HPDE6-E6E7 (cell line): ENCODE results near the gene PTH2R.
"Not testable (repeated sequence)": the region's sequence is repeated elsewhere in the genome, so short reads cannot be mapped to it uniquely, and the experiment has no call there.

Experiments used
- DNase-seq: peaks from one replicate; pipeline ENCODE4 v3.0.0; 2011; ENCODE audit warnings: missing footprints; ENCODE audit errors: extremely low spot score

The PTH2R gene, protein sequence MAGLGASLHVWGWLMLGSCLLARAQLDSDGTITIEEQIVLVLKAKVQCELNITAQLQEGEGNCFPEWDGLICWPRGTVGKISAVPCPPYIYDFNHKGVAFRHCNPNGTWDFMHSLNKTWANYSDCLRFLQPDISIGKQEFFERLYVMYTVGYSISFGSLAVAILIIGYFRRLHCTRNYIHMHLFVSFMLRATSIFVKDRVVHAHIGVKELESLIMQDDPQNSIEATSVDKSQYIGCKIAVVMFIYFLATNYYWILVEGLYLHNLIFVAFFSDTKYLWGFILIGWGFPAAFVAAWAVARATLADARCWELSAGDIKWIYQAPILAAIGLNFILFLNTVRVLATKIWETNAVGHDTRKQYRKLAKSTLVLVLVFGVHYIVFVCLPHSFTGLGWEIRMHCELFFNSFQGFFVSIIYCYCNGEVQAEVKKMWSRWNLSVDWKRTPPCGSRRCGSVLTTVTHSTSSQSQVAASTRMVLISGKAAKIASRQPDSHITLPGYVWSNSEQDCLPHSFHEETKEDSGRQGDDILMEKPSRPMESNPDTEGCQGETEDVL

GRCh38 chr2:208406474-208407451 lies at the start of gene PTH2R:
PTH2R (plus strand) TSS chr2:208406792; CDS start chr2:208407044, 252 bp downstream.
- no peak for DNase-seq

- DNase-seq, result no peak
These were observed 49.6 kb upstream of the PTH2R start for GRCh38 chr2:208356846-208357574.

GRCh38 chr2:208358758-208359631 lies 47.6 kb upstream of the PTH2R start:
- no peak for DNase-seq

GRCh38 chr2:208359632-208359986 lies 47.0 kb upstream of the PTH2R start:
- no peak for DNase-seq

- DNase-seq, result no peak
These were observed 46.1 kb upstream of the PTH2R start for GRCh38 chr2:208360259-208361076.

DNA sequence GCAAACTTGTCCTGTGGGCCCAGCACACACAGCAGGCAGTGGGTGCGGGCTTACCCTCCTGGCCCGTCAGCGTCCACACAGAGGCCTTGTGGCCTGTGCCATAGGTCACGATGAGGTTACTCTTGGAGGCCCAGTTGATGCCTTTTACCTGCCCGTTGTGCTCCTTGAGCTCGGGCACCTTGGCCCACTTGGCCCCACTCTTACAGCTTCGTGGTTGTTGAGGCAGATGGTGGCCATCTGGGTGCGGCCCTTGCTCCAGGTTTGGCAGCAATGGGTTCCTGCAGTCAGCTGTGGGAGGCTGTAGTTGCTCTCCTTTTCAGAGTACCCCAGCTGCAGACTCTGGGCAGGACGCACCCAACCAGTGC lies 45.5 kb upstream of the PTH2R start:
- no peak for DNase-seq

GRCh38 chr2:208363485-208363884 lies 43.1 kb upstream of the PTH2R start:
- DNase-seq, result no peak

- no peak for DNase-seq
These were observed 40.1 kb upstream of the PTH2R start for GRCh38 chr2:208366215-208367127.

GRCh38 chr2:208369091-208369490 lies 37.5 kb upstream of the PTH2R start:
- no peak for DNase-seq

DNA sequence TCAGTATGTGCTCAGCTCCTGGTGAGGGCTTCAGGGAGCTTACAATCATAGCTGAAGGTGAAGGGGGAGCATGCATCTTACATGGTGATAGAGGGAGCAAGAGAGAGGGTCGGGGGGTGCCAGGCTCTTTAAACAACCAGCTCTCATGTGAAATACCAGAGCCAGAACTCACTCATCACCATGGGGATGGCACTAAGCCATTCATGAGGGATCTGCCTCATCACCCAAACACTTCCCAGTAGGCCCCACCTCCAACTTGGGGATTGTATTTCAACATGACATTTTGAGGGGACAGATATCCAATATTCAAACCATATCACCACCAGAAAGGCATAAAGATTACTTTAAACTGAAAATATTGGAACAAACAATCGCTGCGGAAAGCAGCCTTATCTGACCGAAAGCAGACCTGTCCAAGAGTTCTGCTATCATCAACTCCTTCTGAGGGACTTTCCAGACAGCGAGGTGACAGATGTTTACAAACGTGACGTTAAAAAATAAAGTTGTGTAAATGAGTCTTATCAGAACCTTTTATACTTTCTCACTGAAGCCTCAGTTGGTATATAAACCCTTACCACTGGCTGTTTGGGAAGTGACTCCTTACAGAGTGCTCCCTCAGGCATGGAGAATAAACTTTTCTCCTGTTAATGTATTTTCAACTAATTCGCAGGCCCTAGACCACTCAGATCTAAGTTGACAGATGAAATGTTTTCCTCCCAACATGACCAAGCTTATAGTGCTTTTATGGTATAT lies 35.5 kb upstream of the PTH2R start:
- DNase-seq, result no peak

DNA sequence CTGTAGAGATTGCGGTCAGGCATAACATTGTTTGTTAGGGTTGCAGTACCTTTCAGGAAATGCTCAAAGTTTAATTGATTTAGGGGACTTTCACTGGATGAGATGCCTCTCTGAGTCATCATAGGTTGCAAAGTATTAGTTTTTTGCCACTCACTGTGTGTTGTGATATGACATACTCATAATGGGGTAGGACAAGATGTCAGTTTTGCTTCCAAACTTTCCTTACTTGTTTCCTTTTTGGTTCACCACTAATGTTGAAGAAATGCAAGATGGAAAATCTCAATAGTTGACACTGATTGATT lies 35.0 kb upstream of the PTH2R start:
- DNase-seq, result no peak

GRCh38 chr2:208373460-208374089 lies 33.0 kb upstream of the PTH2R start:
- DNase-seq, result peak; percentile 23

- no peak for DNase-seq
These were observed 31.0 kb upstream of the PTH2R start for GRCh38 chr2:208375491-208376068.

DNA sequence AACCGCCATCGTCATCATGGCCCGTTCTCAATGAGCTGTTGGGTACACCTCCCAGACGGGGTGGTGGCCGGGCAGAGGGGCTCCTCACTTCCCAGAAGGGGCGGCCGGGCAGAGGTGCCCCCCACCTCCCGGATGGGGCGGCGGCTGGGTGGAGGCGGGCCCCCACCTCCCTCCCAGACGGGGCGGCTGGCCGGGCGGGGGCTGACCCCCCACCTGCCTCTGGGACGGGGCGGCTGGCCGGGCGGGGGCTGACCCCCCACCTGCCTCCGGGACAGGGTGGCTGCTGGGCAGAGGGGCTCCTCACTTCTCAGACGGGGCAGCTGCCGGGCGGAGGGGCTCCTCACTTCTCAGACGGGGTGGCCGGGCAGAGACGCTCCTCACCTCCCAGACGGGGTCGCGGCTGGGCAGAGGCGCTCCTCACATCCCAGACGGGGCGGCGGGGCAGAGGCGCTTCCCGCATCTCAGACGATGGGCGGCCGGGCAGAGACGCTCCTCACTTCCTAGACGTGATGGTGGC lies 29.2 kb upstream of the PTH2R start:
- DNase-seq, result not testable (repeated sequence)

DNA sequence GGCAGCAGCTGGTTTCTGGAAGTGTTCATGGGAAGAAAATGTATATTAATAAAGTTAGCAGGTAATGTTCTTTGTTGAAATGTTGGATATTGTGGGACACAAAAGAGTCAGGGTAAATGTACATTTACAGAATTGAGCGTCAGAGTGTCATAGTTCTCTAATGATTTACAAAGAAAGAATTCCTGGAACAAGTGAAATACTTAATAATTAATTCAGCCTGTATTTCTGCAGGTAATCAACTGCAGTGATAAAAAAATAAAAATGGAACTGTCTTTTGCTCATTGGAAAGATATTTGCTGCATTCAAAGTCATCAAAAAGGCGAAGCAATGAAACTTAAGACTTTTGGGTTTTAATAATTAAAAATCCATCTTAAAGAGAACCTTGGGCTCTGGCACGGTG lies 27.4 kb upstream of the PTH2R start:
- DNase-seq, result no peak

- no peak for DNase-seq
These were observed 22.0 kb upstream of the PTH2R start for GRCh38 chr2:208384637-208385036.

- no peak for DNase-seq
These were observed 20.1 kb upstream of the PTH2R start for GRCh38 chr2:208386541-208386940.
